GDM1 (cell line): ENCODE results near the gene SYNGAP1.
"Not testable (repeated sequence)": the region's sequence is repeated elsewhere in the genome, so short reads cannot be mapped to it uniquely, and the experiment has no call there.

Source experiments
- DNase-seq: peaks from one replicate; lab custom pipeline; 2025; lab: John Stamatoyannopoulos, UW

SYNGAP1 gene

DNA sequence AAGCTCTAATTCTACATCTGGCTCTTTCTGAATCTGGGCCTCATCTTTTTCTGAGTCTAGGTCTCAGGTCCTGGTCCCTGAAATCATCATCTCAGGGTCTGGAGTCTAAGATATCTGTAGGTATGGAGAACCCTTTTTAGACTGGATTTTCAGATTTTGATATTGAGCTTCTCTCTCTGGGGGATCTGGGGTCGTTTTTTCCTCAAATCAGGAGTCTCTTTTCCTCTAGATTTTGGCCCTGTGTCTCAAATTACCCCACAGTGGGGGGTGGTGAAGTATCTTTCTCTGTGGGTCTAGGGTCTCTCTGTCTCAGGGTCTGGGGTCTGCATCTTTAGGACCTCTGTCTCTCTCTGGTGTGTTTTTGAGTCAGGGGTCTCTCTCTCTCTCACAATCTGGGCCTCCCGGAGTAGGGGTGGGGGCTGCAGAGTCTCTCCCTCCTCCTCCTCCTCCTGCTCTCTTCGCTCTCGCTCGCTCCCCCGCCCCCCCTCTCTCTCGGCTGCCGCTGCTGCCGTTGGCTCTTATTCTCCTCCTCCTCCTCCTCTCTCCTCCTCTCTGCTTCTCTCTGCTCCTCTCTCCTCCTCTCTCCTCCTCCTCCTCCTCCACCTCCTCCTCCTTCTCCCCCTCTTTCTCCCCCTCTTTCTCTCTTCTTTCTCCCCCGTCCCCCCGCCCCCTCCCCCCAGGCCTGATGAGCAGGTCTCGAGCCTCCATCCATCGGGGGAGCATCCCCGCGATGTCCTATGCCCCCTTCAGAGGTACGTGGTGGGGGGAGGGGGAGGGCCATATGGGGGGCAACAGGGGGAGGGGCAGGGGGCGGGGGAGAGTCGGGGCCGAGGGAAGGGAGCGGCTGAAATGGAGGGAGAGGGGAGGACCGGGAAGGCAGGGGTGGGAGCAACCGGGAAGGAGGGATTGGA is at the start of gene SYNGAP1:
Gene SYNGAP1 (plus strand): TSS at position 486 of the 911 bp plus-strand sequence. CDS start 200 bp downstream, at position 686.
- no peak for DNase-seq

DNA sequence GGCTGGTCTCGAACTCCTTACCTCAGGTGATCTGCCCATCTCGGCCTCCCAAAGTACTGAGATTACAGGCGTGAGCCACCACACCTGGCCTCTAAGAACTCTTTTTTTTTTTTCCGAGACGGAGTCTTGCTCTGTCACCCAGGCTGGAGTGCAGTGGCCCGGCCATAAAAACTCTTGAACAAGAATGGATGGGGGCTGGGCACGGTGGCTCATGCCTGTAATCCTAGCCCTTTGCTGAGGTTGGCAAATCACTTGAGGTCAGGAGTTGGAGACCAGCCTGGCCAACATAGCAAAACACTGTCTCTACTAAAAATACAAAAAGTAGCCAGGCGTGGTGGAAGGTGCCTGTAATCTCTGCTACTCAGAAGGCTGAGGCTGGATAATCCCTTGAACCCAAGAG is 48.0 kb upstream of the SYNGAP1 start:
- DNase-seq, result not testable (repeated sequence)

DNA sequence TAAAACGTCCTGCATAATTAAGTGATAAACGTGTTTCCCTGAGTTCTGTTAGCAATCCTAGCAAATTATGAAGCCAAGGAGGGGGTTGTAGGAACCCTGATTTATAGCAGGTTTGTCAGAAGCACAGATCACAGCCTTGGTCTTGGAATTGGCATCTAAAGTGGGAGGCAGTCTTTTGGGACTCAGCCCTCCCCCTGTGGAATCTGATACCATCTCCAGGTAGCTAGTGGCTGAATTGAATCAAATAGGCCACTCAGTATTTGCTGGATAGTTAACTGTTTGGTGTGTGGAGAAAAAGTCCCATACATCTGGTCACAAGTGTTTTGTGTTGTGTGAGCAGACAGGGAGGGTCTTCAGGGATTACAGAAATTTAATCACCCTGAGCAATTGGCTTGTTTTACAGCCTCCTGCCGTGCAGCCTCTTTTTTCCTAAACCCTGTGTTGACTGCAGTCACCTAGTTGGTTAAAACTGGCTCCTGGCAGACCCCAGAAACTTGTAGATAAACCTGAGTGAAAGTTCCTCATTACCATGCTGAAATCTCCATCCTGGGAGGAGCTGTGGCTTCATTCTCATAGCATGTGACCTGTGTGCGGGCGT is 47.2 kb upstream of the SYNGAP1 start:
- DNase-seq, result no peak

DNA sequence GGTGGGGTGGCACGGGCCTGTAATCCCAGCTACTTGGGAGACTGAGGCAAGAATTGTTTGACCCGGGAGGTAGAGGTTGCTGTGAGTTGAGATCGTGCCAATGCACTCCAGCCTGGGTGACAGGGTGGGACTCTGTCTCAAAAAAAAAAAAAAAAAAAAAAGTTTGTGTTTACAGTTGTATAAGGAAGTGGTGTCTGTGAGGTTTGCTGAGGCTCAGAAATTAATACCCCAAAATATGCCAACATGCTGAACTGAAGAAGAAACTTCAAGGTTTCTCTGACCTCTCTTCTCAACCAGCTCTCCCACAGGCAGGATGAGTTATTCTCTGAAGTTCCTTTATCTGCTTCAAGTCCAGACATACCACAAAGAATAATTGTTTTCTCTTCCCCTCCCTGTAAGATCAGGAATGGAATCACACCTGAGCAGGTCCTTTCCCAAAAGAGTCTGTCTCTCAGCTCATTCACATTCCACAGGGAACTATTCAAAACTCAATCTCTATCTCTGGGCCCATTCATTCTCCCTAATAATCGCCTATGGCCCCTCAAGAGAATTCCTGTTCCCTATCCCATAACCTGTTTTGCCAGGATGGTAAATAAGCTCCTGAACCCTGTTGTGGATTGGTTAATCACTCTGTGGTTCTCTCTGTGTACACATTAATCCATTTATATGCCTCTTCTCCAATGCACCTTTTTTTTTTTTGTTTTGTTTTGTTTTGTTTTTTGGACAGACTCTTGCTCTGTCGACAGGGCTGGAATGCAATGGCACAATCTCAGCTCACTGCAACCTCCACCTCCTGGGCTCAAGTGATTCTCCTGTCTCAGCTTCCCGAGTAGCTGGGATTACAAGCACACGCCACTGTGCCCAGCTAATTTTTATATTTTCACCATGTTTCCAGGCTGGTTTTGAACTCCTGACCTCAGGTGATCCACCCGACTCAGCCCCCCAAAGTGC is 45.6 kb upstream of the SYNGAP1 start:
- DNase-seq, result no peak

DNA sequence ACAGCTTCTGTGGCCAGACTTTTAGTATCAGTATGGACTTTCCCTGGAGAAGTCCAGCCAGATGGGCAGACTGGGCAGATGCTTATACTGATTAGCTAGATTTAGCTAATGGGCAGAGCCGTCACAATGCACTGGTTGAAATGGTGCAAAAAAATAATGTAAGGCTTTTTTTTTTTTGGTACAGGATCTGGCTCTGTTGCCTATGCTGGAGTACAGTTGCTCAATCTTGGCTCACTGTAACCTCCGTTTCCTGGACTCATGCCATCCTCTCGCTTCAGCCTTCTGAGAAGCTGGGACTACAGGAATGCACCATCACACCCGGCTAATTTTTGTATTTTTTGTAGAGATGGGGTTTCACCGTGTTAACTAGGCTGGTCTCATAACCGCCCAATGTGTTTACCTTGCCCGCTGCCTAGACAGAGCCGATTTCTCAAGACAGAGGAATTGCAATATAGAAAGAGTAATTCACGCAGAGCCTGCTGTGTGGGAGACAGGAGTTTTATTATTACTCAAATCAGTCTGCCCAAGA is 44.7 kb upstream of the SYNGAP1 start:
- no peak for DNase-seq

DNA sequence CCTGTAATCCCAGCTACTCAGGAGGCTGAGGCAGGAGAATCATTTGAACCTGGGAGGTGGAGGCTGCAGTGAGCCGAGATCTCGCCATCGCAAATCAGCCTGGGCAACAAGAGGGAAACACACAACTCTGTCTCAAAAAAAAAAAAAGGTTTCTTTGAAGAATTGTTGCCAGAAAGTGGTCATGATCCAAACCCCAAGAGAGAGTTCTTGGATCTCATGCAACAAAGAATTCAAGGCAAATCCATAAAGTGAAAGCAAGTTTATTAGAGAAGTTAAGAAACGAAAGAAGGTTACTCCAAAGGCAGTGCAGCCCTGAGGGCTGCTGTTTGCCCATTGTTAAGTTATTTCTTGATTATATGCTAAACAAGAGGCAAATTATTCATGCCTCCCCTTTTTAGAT is 42.7 kb upstream of the SYNGAP1 start:
- DNase-seq, result no peak

DNA sequence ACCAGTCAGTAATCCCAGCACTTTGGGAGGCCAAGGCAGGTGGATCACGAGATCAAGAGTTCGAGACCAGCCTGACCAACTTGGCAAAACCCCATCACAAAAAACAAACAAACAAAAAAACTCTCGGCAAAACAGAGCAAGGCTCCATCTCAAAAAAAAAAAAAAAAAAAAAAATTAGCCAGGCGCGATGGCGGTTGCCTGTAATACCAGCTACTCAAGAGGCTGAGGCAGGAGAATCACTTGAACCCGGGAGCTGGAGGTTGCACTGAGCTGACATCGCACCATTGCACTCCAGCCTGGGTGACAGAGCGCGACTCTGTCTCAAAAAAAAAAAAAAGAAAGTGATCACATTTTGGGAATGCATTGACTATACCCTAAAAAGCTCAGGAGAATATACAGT is 40.7 kb upstream of the SYNGAP1 start:
- DNase-seq, result not testable (repeated sequence)

DNA sequence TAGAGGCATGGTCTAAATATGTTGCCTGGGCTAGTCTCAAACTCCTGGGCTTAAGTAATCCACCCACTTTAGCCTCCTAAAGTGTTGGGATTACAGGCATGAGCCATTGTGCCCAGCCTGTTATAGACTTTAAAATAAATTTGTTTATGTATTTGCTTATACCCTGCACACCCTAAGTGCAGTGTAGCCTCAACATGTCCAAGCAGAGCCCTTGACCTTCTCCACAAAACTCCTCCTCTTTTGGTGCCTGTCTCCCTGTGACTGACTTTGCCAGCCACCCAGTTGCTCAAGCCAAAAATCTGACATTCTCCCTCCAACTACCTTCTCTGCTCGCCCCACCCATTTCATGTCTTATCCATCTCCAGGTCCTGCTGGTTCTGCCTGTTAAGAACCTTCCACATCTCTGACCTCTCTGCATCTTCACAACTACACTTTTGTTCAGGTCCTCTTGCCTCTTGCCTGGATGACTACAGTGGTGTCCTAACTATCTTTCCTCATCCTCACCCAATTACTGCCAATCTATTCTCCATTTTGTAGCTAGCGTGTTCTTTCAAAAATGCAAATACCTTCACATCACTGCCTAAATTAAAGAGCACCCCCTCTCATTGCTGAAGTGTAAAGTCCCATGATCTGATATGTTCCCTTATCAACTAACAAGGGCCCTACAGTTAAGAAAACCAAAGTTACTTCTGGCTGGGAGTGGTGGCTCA is 39.4 kb upstream of the SYNGAP1 start:
- no peak for DNase-seq

DNA sequence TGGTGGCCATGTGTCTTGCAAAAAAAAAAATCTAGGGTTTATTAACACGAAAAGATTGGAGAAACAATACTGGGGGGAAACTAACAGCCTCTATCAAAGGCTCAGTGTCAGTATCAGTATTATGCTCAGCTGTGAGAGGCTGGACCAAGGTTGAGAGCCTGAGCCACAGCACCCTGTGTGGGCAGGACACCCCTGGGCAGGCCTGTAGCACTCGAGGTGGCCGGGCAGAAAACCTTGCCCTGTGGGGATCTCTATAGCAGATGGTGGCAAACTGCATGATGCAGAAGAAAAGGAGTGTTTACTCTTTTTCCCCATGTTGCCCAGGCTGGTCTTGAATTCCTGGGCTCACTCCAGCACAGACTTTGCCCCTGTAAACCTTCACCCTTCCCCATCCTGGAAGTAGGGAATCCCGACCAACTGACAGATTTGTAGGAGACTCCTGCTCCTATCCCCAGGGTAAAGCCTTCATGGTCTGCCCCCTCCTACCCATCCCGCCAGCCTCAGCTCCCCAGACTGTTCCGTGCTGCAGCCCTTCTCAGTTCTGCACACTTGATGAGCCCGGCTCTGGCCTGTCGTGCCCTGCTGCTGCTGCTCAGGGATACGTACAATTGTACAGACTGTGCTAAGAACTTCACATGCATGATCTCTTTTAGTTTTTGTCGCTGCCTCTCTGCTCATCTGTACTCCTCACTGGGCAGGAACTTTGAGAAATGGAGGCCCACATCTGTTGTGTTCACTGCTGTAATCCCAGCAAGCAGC is 36.3 kb upstream of the SYNGAP1 start:
- no peak for DNase-seq

DNA sequence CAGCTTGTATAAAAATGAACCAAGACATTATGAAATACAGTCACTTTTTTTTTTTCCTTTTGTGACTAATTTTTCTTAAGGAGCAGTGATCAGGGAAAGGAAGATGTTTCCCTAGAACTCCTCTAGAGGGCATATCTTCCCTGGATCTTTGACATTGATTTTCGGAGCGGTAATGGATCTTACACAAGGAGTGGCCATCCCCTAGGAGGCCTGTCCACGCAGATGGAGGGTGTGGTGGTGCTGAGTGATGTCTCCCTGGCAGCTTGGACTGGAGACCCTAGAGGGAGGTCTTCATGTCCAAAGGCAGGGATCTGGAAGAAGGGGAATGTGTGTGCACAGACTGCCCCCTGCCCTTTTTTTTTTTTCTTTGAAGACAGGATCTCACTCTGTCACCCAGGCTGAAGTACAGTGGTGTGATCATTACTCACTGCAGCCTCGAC is 35.3 kb upstream of the SYNGAP1 start:
- DNase-seq, result no peak

DNA sequence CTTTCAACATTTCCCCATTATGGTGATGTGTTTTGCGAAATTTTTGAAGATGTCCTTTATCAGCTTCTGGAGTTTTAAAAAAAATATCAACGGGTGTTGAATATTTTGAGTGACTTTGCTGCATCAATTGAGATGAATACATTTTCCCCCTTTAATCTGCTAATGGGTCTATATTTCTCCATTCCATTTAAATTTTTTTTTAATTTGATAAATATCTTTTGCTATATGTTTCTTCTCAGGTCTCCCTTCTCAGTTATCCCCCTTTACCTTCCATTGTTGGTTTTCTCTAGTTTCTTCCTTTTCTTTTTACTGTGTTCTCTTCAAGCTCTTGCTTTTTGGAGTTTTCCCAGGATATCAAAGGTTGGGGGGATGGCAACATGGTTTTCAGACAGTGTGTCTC is 29.7 kb upstream of the SYNGAP1 start:
- no peak for DNase-seq

DNA sequence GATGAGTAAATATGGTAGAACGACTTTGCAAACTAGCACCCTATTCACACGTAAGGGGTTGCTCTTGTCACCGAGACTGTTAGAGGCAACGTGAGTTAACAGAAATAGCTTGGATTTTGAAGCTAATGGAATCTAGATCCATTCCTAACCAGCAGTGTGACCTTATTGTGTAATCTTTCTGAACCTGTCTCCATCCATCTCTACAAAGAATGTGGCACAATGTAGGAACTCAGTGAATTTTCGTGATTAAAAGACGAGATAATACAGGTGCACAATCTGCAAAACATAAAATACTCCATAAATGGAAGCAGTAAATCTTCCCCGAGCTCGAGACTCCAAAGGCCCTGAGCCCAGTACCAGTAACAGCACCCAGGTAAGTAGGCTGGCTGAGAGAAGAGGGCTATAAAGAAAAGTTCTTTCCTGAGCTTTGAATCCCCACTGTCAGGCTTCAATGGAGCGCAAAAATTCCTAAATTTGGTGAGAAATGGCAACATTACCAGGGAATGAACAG is 29.0 kb upstream of the SYNGAP1 start:
- no peak for DNase-seq

DNA sequence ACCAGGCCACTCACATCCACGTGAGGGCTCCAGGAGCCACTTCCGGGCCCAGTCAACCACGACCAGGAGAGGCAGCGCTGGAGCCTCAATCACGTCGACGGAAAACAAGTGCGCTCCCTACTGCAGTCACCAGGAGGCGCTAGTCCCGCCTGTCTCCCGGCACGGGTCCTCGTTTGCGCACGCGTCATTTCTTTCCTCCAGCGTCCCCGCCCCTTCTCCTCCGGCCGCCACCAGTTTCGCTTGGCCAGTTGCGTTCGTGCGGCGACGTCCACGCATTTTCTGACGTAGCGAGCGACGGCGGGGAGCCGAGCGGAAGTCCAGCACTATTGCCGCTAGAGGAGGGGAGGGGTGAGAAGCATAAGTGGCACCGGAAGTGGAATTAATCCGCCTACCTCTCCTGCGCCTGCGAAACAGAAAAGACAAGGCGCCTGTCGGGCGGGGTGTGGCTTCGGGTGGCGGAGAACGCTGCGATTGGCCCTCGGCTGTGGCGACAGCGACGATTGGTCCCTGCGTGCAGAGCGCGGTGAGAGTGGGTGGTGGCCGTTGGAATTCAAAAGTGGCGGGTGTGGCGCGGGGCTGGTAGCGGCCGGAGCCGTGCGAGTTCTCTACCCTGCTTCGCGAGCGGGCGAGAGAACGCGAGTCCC is 28.5 kb upstream of the SYNGAP1 start, which contains the start of gene KIFC1:
Gene KIFC1 (plus strand): TSS at position 546 of the 644 bp plus-strand sequence. CDS start 163 bp downstream, outside the sequence.
- peak; percentile 100 for DNase-seq

DNA sequence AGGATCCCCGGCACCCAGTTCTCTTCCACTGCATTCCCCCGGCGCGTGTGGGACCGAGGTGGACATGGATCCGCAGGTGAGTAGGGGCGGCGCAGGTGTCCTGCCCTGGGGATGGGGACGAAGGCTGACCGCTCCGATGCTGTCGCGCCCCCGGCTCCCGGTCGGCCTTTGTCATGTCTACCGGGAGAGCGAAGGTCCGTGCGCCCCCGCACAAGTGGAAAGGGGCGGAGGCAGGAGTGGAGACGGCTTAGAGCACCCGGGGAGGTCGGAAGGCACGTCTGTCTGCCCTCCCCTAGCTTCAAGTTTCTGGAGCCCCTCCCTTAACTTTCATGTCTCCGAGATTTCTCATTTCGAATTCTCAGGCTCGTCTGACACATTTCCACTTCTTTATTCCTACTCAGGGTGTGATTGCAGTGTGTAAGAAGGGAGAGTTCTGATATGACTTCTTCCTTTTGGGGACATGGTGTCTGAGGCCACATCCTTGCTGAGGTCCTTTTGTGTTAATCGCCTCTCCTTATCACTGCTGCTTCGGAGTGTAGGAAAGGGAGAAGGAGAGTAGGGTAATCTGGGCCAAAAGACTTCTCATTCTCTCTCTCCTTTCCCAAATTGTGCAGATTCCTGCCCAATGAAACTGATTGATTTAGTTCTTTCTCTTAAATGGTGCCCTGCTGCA is 27.8 kb upstream of the SYNGAP1 start:
- no peak for DNase-seq

DNA sequence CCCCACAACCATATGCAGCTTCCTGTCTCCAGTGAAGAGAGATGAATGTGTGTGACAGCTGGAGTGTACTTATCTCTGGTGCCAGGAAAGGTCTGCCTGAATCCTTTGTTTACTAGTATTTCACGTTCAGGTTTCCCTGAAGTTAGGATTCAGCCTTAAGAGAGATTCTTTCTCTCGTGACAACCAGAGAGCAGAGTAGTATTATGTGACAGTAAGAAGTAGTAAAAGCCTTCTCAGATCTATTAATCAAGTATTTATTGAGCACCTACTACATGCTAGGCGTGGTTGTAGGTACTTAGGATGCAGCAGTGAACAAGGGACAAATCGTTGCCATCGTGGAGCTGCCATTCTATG is 27.3 kb upstream of the SYNGAP1 start:
- DNase-seq, result no peak

DNA sequence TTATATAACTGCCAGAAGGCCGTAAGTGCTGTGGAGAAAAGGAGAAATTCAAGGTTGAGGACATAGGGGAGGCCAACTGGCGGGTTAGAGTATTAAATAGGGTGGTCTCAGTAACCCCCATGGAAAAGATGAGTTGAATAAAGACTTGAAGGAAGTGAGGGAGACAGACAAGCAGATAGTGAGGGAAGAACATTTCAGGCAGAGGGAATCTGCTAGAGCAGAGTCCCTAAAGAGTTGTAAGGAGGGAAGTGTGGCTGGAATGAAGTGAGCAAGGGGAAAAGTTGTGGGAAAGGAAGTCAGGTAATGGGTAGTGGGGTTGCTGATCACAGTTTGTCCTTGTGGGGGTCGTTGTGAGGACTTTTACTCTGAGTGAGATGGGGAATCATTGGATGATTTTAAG is 26.9 kb upstream of the SYNGAP1 start:
- DNase-seq, result no peak

DNA sequence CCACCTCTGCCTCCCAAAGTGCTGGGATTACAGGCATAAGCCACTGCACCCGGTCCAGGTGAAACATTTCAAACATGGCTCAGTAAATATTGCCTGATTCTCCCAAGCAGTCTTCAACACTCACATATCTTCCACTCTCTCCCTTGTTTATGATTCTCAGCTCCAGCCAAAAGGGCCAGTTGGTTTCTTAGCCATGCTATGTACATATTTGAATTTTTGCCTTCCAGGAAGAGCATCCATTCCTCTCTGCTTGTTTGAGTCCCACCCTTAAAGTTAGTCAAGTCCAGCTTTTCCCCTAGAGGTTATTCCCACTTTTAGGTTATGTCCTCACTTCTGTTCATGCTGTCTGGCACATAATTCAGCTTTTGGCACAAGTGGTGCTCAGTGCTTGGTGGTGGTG is 22.3 kb upstream of the SYNGAP1 start:
- no peak for DNase-seq

DNA sequence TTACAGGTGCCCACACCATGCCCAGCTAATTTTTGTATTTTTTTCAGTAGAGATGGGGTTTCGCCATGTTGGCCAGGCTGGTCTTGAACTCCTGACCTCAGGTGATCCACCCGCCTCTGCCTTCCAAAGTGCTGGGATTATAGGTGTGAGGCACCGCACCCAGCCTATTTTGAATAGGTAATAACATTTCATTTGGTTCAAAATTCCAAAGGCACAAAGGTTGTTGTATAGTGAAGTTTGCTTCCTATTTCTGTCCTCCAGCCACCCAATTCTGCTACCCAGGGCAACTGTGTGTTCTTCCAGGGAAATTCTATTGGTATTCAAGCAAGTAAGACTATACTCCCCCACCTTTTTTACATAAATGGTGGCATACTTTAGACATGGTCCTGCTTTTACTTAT is 21.3 kb upstream of the SYNGAP1 start:
- not testable (repeated sequence) for DNase-seq

DNA sequence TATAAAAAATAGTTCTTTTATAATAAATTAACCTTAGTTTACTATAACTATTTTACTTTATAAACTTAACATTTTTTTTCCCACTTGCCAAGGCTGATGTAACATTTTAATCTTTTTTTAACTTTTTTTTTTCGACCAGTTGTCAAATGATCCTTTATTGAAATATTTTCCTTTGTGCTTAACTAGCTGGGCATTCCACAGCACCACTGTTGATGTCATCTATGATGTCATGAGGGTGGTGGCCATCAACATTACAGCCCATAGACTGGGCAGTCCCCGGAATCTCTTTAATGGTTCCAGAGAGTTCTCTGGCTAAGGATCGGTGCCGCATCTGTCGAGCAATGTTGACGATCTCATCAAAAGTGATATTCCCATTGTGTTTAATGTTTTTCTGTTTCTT is 20.0 kb upstream of the SYNGAP1 start:
- DNase-seq, result not testable (repeated sequence)
